K562 (cell line): ENCODE measurements around the gene COQ5. TPM values are rescaled to one million over a fixed set of nuclear protein-coding genes. Genes with fewer than 3 reads are reported as not detected.

Source experiments
- ATAC-seq: fragments of 200-7000 bp; cut with Tn5 transposase; 3 replicates; pipeline ENCODE4 v1.9.1; 2020; ENCODE audit warnings: moderate library complexity
- BruUV-seq: library from RNA; stranded (reverse); fragments of 400-500 nt; replicated peaks from 2 replicates; lab custom pipeline; 2021; lab: Mats Ljungman, UMichigan
- CTCF ChIA-PET: fragments of 300-600 bp; formaldehyde crosslinking; extraction: SDS; loops from one replicate; lab custom pipeline; 2021; ENCODE audit warnings: low intra/inter-chr PET ratio; lab: Yijun Ruan, JAX
- POLR2A ChIA-PET: fragments of 300-600, 350-650 bp; sonication (Branson Sonifier 250); formaldehyde crosslinking; extraction: SDS; loops from one replicate; lab custom pipeline; 2021; ENCODE audit warnings: antibody characterized with exemption, inconsistent platforms; lab: Yijun Ruan, JAX
- DNase-seq, 4 experiments: peaks; one replicate each; pipeline versions ENCODE4 v3.0.0 to v3.0.0-alpha.2; 2011 to 2018; ENCODE audit warnings: low spot score in 3 of 4, mixed read lengths in 3 of 4; ENCODE audit errors: extremely low read depth in 1 of 4
- FAIRE-seq: peaks from 2 replicates; lab custom pipeline; 2011; peaks lifted over from hg19 to GRCh38; lab: Jason Lieb, UNC
- H2AFZ ChIP-seq: 2 replicates; pipeline ENCODE4 v1.6.0; 2011; ENCODE audit warnings: low read depth, low read length, control low read depth, inconsistent platforms
- H3K27ac ChIP-seq: fragments of 200-600 bp; 3 replicates; pipeline ENCODE4 v1.8.0; 2011; ENCODE audit warnings: low read depth, mild to moderate bottlenecking, control low read depth, inconsistent platforms, low read length, moderate library complexity, mixed read lengths; ENCODE audit errors: extremely low read depth
- H3K27me3 ChIP-seq, 2 experiments: fragments of 300-600 bp in 1 of 2; 2 replicates in 1 of 2; 3 replicates in 1 of 2; pipeline versions ENCODE4 v1.6.0 to v1.8.0; 2011; ENCODE audit warnings: inconsistent platforms in 2 of 2, low read length in 2 of 2, mild to moderate bottlenecking in 1 of 2, mixed read lengths in 1 of 2, moderate library complexity in 1 of 2; ENCODE audit not compliant: control insufficient read depth in 2 of 2, insufficient read depth in 2 of 2
- H3K36me3 ChIP-seq: fragments of 300-600 bp; 3 replicates; pipeline ENCODE4 v1.8.0; 2011; ENCODE audit warnings: mild to moderate bottlenecking, low read length, inconsistent platforms; ENCODE audit not compliant: control insufficient read depth, insufficient read depth
- H3K4me1 ChIP-seq, 2 experiments: fragments of 200-600 bp in 1 of 2; replicated peaks in 1 of 2; 2 replicates in 1 of 2; 3 replicates in 1 of 2; pipeline versions ENCODE4 v1.5.1 to v1.8.0; 2011; ENCODE audit warnings: inconsistent platforms in 2 of 2, low read length in 2 of 2, mild to moderate bottlenecking in 1 of 2, mixed read lengths in 1 of 2, moderate library complexity in 1 of 2; ENCODE audit not compliant: control insufficient read depth in 2 of 2, insufficient read depth in 2 of 2
- H3K4me2 ChIP-seq: 2 replicates; pipeline ENCODE4 v1.6.1; 2011; ENCODE audit warnings: low read length, control low read depth, inconsistent platforms, mixed read lengths; ENCODE audit not compliant: insufficient read depth
- H3K4me3 ChIP-seq: fragments of 200-600 bp; sonication (generic), shearing (Covaris generic); 2 replicates; pipeline ENCODE4 v1.5.1; 2016; ENCODE audit warnings: control low read depth, inconsistent platforms
- H3K79me2 ChIP-seq: fragments of 200-600 bp; 3 replicates; pipeline ENCODE4 v1.8.0; 2011; ENCODE audit warnings: low read length, inconsistent platforms; ENCODE audit not compliant: control insufficient read depth, insufficient read depth
- H3K9ac ChIP-seq, 2 experiments: 2 replicates each; pipeline versions ENCODE4 v1.6.0 to v1.6.1; 2011; ENCODE audit warnings: low read depth in 2 of 2, low read length in 2 of 2, control low read depth in 1 of 2, inconsistent platforms in 1 of 2, mild to moderate bottlenecking in 1 of 2, mixed read lengths in 1 of 2; ENCODE audit not compliant: insufficient read depth in 1 of 2
- H3K9me1 ChIP-seq: one replicate; pipeline ENCODE4 v1.6.0; 2011; ENCODE audit warnings: inconsistent platforms, mild to moderate bottlenecking, low read length, moderate library complexity; ENCODE audit not compliant: control insufficient read depth, insufficient read depth
- H3K9me3 ChIP-seq: replicated peaks from 2 replicates; pipeline ENCODE4 v1.5.1; 2011; ENCODE audit warnings: low read depth, low read length, inconsistent platforms; ENCODE audit not compliant: control insufficient read depth, insufficient read depth
- H4K20me1 ChIP-seq: replicated peaks from 2 replicates; pipeline ENCODE4 v1.6.1; 2011; ENCODE audit warnings: low read length, inconsistent platforms, mixed read lengths; ENCODE audit not compliant: control insufficient read depth, insufficient read depth
- AFF1 ChIP-seq, 2 experiments: fragments of 450-650 bp; IDR thresholded peaks; 2 replicates each; pipeline ENCODE4 v1.6.1; 2018; ENCODE audit warnings: mild to moderate bottlenecking in 2 of 2, low read depth in 1 of 2; ENCODE audit not compliant: partially characterized antibody in 2 of 2
- BRD9 ChIP-seq: fragments of 450-650 bp; IDR thresholded peaks from 2 replicates; pipeline ENCODE4 v1.6.1; 2018; ENCODE audit warnings: low read depth; ENCODE audit not compliant: partially characterized antibody
- ETV6 ChIP-seq, 3 experiments: fragments of 150-350 bp in 1 of 3; sonication (generic) in 1 of 3; formaldehyde crosslinking in 1 of 3; IDR thresholded peaks; 2 replicates each; pipeline versions ENCODE4 v1.6.1 to v1.8.0; 2014 to 2022; ENCODE audit warnings: borderline replicate concordance in 2 of 3, low read depth in 2 of 3, antibody characterized with exemption in 1 of 3, low read length in 1 of 3, mild to moderate bottlenecking in 1 of 3, missing genetic modification reagents in 1 of 3
- FIP1L1 ChIP-seq: fragments of 200-400 bp; formaldehyde crosslinking; IDR thresholded peaks from 2 replicates; pipeline ENCODE4 v1.6.1; 2018; ENCODE audit warnings: mild to moderate bottlenecking, low read depth, low read length; ENCODE audit not compliant: poor library complexity, severe bottlenecking
- GABPA ChIP-seq: fragments of 200-800 bp; sonication (Bioruptor generic); conservative IDR thresholded peaks from 2 replicates; pipeline ENCODE4 v1.6.1; 2016; ENCODE audit warnings: low read depth, missing genetic modification characterization, missing compliant biosample characterization
- HOXB6 ChIP-seq: fragments of 250-450 bp; sonication (Bioruptor Pico); IDR thresholded peaks from 2 replicates; pipeline ENCODE4 v1.5.1; 2022; ENCODE audit warnings: mild to moderate bottlenecking, borderline replicate concordance
- KLF16 ChIP-seq: IDR thresholded peaks from 2 replicates; pipeline ENCODE4 v1.6.1; 2016; ENCODE audit warnings: antibody characterized with exemption
- MYC ChIP-seq, 2 experiments: fragments of 250-450 bp in 1 of 2; sonication (Bioruptor Pico) in 1 of 2; IDR thresholded peaks; 2 replicates each; pipeline versions ENCODE4 v1.5.1 to v1.6.1; 2012 to 2021; ENCODE audit warnings: low read depth in 2 of 2, borderline replicate concordance in 1 of 2, improper control_type of control experiment in 1 of 2, low read length in 1 of 2, mild to moderate bottlenecking in 1 of 2, moderate library complexity in 1 of 2
- NFYB ChIP-seq: IDR thresholded peaks from 2 replicates; pipeline ENCODE4 v1.6.1; 2011; ENCODE audit warnings: mild to moderate bottlenecking, moderate library complexity; ENCODE audit not compliant: insufficient read length; ENCODE audit errors: extremely low read depth
- RBM15 ChIP-seq: fragments of 200-400 bp; formaldehyde crosslinking; IDR thresholded peaks from 2 replicates; pipeline ENCODE4 v1.6.1; 2018; ENCODE audit warnings: mild to moderate bottlenecking, low read length, moderate library complexity; ENCODE audit not compliant: insufficient read depth
- SAP30 ChIP-seq: fragments of 200-600 bp; sonication (generic); IDR thresholded peaks from 2 replicates; pipeline ENCODE4 v1.6.1; 2012; ENCODE audit warnings: borderline replicate concordance, low read depth, mild to moderate bottlenecking, moderate library complexity, low read length, control low read depth, inconsistent platforms; ENCODE audit not compliant: insufficient read depth, poor library complexity, severe bottlenecking
- SIRT6 ChIP-seq: IDR thresholded peaks from one replicate; pipeline ENCODE4 v1.6.1; 2012; ENCODE audit warnings: low read depth, mild to moderate bottlenecking, control low read depth, inconsistent platforms, low read length, moderate library complexity
- TBP ChIP-seq: optimal IDR thresholded peaks from 2 replicates; pipeline ENCODE3; 2011; ENCODE audit warnings: low read depth, low read length, improper control_type of control experiment
- ZNF347 ChIP-seq: fragments of 450-650 bp; formaldehyde crosslinking; IDR thresholded peaks from 2 replicates; pipeline ENCODE4 v1.4.0; 2020; ENCODE audit warnings: low read depth, mild to moderate bottlenecking, moderate library complexity
- ZNF639 ChIP-seq, 2 experiments: fragments of 200-800 bp in 1 of 2; sonication (Bioruptor generic) in 1 of 2; sonication (generic) in 1 of 2; formaldehyde crosslinking in 1 of 2; IDR thresholded peaks in 1 of 2; conservative IDR thresholded peaks in 1 of 2; 2 replicates each; pipeline versions ENCODE4 v1.5.0 to v1.6.1; 2016 to 2020; ENCODE audit warnings: missing compliant biosample characterization in 1 of 2, missing genetic modification characterization in 1 of 2, missing genetic modification reagents in 1 of 2
- WGBS: fragments of 100-300 bp; shearing (Covaris generic); methylation state at CpG from one replicate; pipeline ENCODE4 v1.1.6; 2016; ENCODE audit warnings: low coverage, mixed read lengths; ENCODE audit not compliant: insufficient coverage; ENCODE audit errors: missing lambda C conversion rate; 5-methylcytosine and 5-hydroxymethylcytosine counted together
- in situ Hi-C: fragments of 300-500 bp; cut with MboI; formaldehyde crosslinking; loops from 4 replicates; pipeline ENCODE4 v1.15.0; 2018; ENCODE audit warnings: inconsistent platforms, mixed read lengths
- intact Hi-C: fragments of 100-400 bp; cut with micrococcal nuclease; formaldehyde crosslinking; loops from 2 replicates; pipeline ENCODE4 v1.14.2; 2022
- polyA plus RNA-seq, 8 experiments: library from polyadenylated mRNA; depleted of rRNA in 4 of 8; stranded (reverse) in 5 of 8; unstranded in 3 of 8; fragments of >200 nt; fragmentation: Nextera tagmentation in 2 of 8; fragmentation: Illumina TruSeq in 1 of 8; extraction: Ambion mirVana in 2 of 8; extraction: Trizol in 1 of 8; gene quantifications; 2 replicates each; pipeline versions ENCODE4 v1.2.1 to v1.2.3, GENCODE V29; 2011 to 2014; ENCODE audit warnings: inconsistent platforms in 1 of 8, missing spikeins in 1 of 8
- total RNA-seq, 7 experiments: library from RNA; depleted of rRNA in 6 of 7; stranded (reverse); fragments of >200 nt in 6 of 7; fragmentation: Illumina TruSeq in 2 of 7; extraction: Trizol in 2 of 7; gene quantifications; 2 replicates each; pipeline versions ENCODE4 v1.2.1 to v1.2.3, GENCODE V29; 2011 to 2021; ENCODE audit warnings: low replicate concordance in 1 of 7

The COQ5 gene
- total and polyA plus RNA-seq, 9 of the 15 experiments (the other 6 are each of a cell fraction or from before 2014, with no cell fraction given): 19.2 to 59.7 (median 30.4) TPM

DNA sequence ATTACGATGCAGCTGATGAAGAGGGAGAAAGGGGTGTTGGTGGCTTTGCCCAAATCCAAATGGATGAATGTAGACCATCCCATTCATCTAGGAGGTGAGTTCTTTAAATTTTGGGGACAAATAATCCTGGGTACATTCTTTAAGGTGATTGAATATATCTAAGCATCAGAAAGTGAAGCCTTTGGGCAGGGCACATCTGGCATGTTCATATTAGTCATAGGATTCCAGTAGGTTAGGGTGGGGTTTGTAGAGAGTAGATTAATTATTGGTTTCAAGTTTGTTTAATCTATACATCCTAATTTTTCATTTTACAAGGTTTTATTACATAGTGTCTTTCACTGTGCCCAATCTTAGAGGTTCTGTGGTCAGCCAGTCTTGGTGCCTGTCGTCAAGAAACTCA is 28.6 kb upstream of the COQ5 start:
- Histone ChIP-seq H3K9me1 (no peaks in the 10 kb centered on the region), H3K9ac (no peak overlapping the region), H3K9me3 (no peaks in the 10 kb centered on the region), H3K4me2 (no peak overlapping the region), H3K36me3 (peaks cover 70% of the 10 kb centered on the region), H3K79me2 (no peaks in the 10 kb centered on the region), H3K27ac (no peak overlapping the region), H3K4me1 (no peaks in the 10 kb centered on the region; a peak in 1 of 5 replicates), H3K27me3 (no peaks in the 10 kb centered on the region), H3K4me3 (no peak overlapping the region), H4K20me1 (no peaks in the 10 kb centered on the region), H2AFZ (no peak overlapping the region)
- DNase-seq: no peak
- no TSS peak for BruUV-seq
- intact Hi-C loops (no loop called here), in situ Hi-C loops (no loop called here)
- WGBS: 96% methylated on average over 2 of the region's 2 CpGs
- ChIA-PET CTCF (no interaction called here), POLR2A (no interaction called here)
- FAIRE-seq: no peak
- ATAC-seq: no peak
- TF ChIP-seq SAP30: no peak
- no peak for TF ChIP-seq GABPA (tag)
- TF ChIP-seq KLF16: no peak
- no peak for TF ChIP-seq AFF1 (IDR thresholded peaks at IDR 0.05; ENCODE audit: low read depth in 1 of 2, partially characterized antibody in 2 of 2)
- TF ChIP-seq ZNF639 (CRISPR knock-in tag; conservative IDR thresholded peaks at IDR 0.05 in 1 of 2, IDR thresholded peaks at IDR 0.05 in 1 of 2): no peak
- TF ChIP-seq ETV6 (IDR thresholded peaks at IDR 0.05; ENCODE audit: borderline replicate concordance in 1 of 2, low read depth in 2 of 2, low read length in 1 of 2): no peak
- no peak for TF ChIP-seq ETV6 (CRISPR knock-in tag; IDR thresholded peaks at IDR 0.05; ENCODE audit: borderline replicate concordance)
- TF ChIP-seq ZNF347 (CRISPR knock-in tag): no peak
- no peak for TF ChIP-seq MYC (IDR thresholded peaks at IDR 0.05; ENCODE audit: low read depth, low read length)
- TF ChIP-seq MYC (CRISPR knock-in tag; IDR thresholded peaks at IDR 0.05; ENCODE audit: borderline replicate concordance, low read depth): no peak
- TF ChIP-seq TBP: no peak
- no peak for TF ChIP-seq SIRT6
- TF ChIP-seq BRD9: no peak
- no peak for TF ChIP-seq FIP1L1
- no peak for TF ChIP-seq NFYB
- TF ChIP-seq HOXB6 (CRISPR knock-in tag): no peak
- no peak for TF ChIP-seq RBM15
